Measurements from ENCODE around the gene GMDS.

GRCh38 chr6:1703091-1703855 is 542.1 kb downstream of the GMDS start:
- TF ChIP-seq TOX (CRISPR knock-in tag; IDR thresholded peaks at IDR 0.05; ENCODE audit: borderline replicate concordance) (no peak), ARNTL (CRISPR knock-in tag; IDR thresholded peaks at IDR 0.05; ENCODE audit: borderline replicate concordance, low read depth) (no peak), CSDC2 (CRISPR knock-in tag; IDR thresholded peaks at IDR 0.05) (no peak), CSRNP3 (CRISPR knock-in tag; IDR thresholded peaks at IDR 0.05) (no peak), ISL1 (CRISPR knock-in tag; IDR thresholded peaks at IDR 0.05) (no peak), PATZ1 (CRISPR knock-in tag; IDR thresholded peaks at IDR 0.05; ENCODE audit: borderline replicate concordance) (no peak), ESRRG (CRISPR knock-in tag; IDR thresholded peaks at IDR 0.05) (no peak), ZFP30 (CRISPR knock-in tag; IDR thresholded peaks at IDR 0.05) (no peak), POU6F1 (CRISPR knock-in tag; IDR thresholded peaks at IDR 0.05; ENCODE audit: borderline replicate concordance, low read depth) (no peak), CREB5 (CRISPR knock-in tag; IDR thresholded peaks at IDR 0.05; ENCODE audit: low read depth) (no peak), ZFP3 (CRISPR knock-in tag; IDR thresholded peaks at IDR 0.05) (no peak), SNAI2 (CRISPR knock-in tag; IDR thresholded peaks at IDR 0.05) (no peak)

Measured in SK-N-SH treated with all-trans-retinoic acid at 6 μM for 48 hours (cell line).